K562 (cell line): Measurements from ENCODE around the gene ZNF429. TPM values are rescaled to one million over a fixed set of nuclear protein-coding genes. Genes with fewer than 3 reads are reported as not detected.
A peak's percentile ranks its signal among the peaks of the same experiment; 100 is the strongest.

Experiments
- ATAC-seq: fragments of 200-7000 bp; cut with Tn5 transposase; 3 replicates; pipeline ENCODE4 v1.9.1; 2020; ENCODE audit warnings: moderate library complexity
- BruUV-seq: library from RNA; stranded (reverse); fragments of 400-500 nt; replicated peaks from 2 replicates; lab custom pipeline; 2021; lab: Mats Ljungman, UMichigan
- CTCF ChIA-PET: fragments of 300-600 bp; formaldehyde crosslinking; extraction: SDS; loops from one replicate; lab custom pipeline; 2021; ENCODE audit warnings: low intra/inter-chr PET ratio; lab: Yijun Ruan, JAX
- POLR2A ChIA-PET: fragments of 300-600, 350-650 bp; sonication (Branson Sonifier 250); formaldehyde crosslinking; extraction: SDS; loops from one replicate; lab custom pipeline; 2021; ENCODE audit warnings: antibody characterized with exemption, inconsistent platforms; lab: Yijun Ruan, JAX
- DNase-seq, 4 experiments: peaks; one replicate each; pipeline versions ENCODE4 v3.0.0 to v3.0.0-alpha.2; 2011 to 2018; ENCODE audit warnings: low spot score in 3 of 4, mixed read lengths in 3 of 4; ENCODE audit errors: extremely low read depth in 1 of 4
- FAIRE-seq: peaks from 2 replicates; lab custom pipeline; 2011; peaks lifted over from hg19 to GRCh38; lab: Jason Lieb, UNC
- H2AFZ ChIP-seq: 2 replicates; pipeline ENCODE4 v1.6.0; 2011; ENCODE audit warnings: low read depth, low read length, control low read depth, inconsistent platforms
- H3K27ac ChIP-seq: fragments of 200-600 bp; 3 replicates; pipeline ENCODE4 v1.8.0; 2011; ENCODE audit warnings: low read depth, mild to moderate bottlenecking, control low read depth, inconsistent platforms, low read length, moderate library complexity, mixed read lengths; ENCODE audit errors: extremely low read depth
- H3K27me3 ChIP-seq, 2 experiments: fragments of 300-600 bp in 1 of 2; 2 replicates in 1 of 2; 3 replicates in 1 of 2; pipeline versions ENCODE4 v1.6.0 to v1.8.0; 2011; ENCODE audit warnings: inconsistent platforms in 2 of 2, low read length in 2 of 2, mild to moderate bottlenecking in 1 of 2, mixed read lengths in 1 of 2, moderate library complexity in 1 of 2; ENCODE audit not compliant: control insufficient read depth in 2 of 2, insufficient read depth in 2 of 2
- H3K36me3 ChIP-seq: fragments of 300-600 bp; 3 replicates; pipeline ENCODE4 v1.8.0; 2011; ENCODE audit warnings: mild to moderate bottlenecking, low read length, inconsistent platforms; ENCODE audit not compliant: control insufficient read depth, insufficient read depth
- H3K4me1 ChIP-seq, 2 experiments: fragments of 200-600 bp in 1 of 2; replicated peaks in 1 of 2; 2 replicates in 1 of 2; 3 replicates in 1 of 2; pipeline versions ENCODE4 v1.5.1 to v1.8.0; 2011; ENCODE audit warnings: inconsistent platforms in 2 of 2, low read length in 2 of 2, mild to moderate bottlenecking in 1 of 2, mixed read lengths in 1 of 2, moderate library complexity in 1 of 2; ENCODE audit not compliant: control insufficient read depth in 2 of 2, insufficient read depth in 2 of 2
- H3K4me2 ChIP-seq: 2 replicates; pipeline ENCODE4 v1.6.1; 2011; ENCODE audit warnings: low read length, control low read depth, inconsistent platforms, mixed read lengths; ENCODE audit not compliant: insufficient read depth
- H3K4me3 ChIP-seq: fragments of 200-600 bp; sonication (generic), shearing (Covaris generic); 2 replicates; pipeline ENCODE4 v1.5.1; 2016; ENCODE audit warnings: control low read depth, inconsistent platforms
- H3K79me2 ChIP-seq: fragments of 200-600 bp; 3 replicates; pipeline ENCODE4 v1.8.0; 2011; ENCODE audit warnings: low read length, inconsistent platforms; ENCODE audit not compliant: control insufficient read depth, insufficient read depth
- H3K9ac ChIP-seq, 2 experiments: 2 replicates each; pipeline versions ENCODE4 v1.6.0 to v1.6.1; 2011; ENCODE audit warnings: low read depth in 2 of 2, low read length in 2 of 2, control low read depth in 1 of 2, inconsistent platforms in 1 of 2, mild to moderate bottlenecking in 1 of 2, mixed read lengths in 1 of 2; ENCODE audit not compliant: insufficient read depth in 1 of 2
- H3K9me1 ChIP-seq: one replicate; pipeline ENCODE4 v1.6.0; 2011; ENCODE audit warnings: inconsistent platforms, mild to moderate bottlenecking, low read length, moderate library complexity; ENCODE audit not compliant: control insufficient read depth, insufficient read depth
- H3K9me3 ChIP-seq: replicated peaks from 2 replicates; pipeline ENCODE4 v1.5.1; 2011; ENCODE audit warnings: low read depth, low read length, inconsistent platforms; ENCODE audit not compliant: control insufficient read depth, insufficient read depth
- H4K20me1 ChIP-seq: replicated peaks from 2 replicates; pipeline ENCODE4 v1.6.1; 2011; ENCODE audit warnings: low read length, inconsistent platforms, mixed read lengths; ENCODE audit not compliant: control insufficient read depth, insufficient read depth
- BHLHE40 ChIP-seq: IDR thresholded peaks from 2 replicates; pipeline ENCODE4 v1.6.1; 2011; ENCODE audit warnings: low read length, improper control_type of control experiment
- FOSL1 ChIP-seq: fragments of 200-800 bp; sonication (Bioruptor generic); conservative IDR thresholded peaks from 2 replicates; pipeline ENCODE4 v1.6.1; 2016; ENCODE audit warnings: missing genetic modification characterization, missing compliant biosample characterization
- ZBTB1 ChIP-seq: sonication (generic); formaldehyde crosslinking; IDR thresholded peaks from 2 replicates; pipeline ENCODE4 v1.8.1; 2023; ENCODE audit warnings: missing genetic modification reagents, low read depth, mild to moderate bottlenecking, borderline replicate concordance
- ZZZ3 ChIP-seq: fragments of 450-650 bp; IDR thresholded peaks from 2 replicates; pipeline ENCODE4 v1.6.1; 2016; ENCODE audit warnings: antibody characterized with exemption, mild to moderate bottlenecking, moderate library complexity
- WGBS: fragments of 100-300 bp; shearing (Covaris generic); methylation state at CpG from one replicate; pipeline ENCODE4 v1.1.6; 2016; ENCODE audit warnings: low coverage, mixed read lengths; ENCODE audit not compliant: insufficient coverage; ENCODE audit errors: missing lambda C conversion rate; 5-methylcytosine and 5-hydroxymethylcytosine counted together
- in situ Hi-C: fragments of 300-500 bp; cut with MboI; formaldehyde crosslinking; loops from 4 replicates; pipeline ENCODE4 v1.15.0; 2018; ENCODE audit warnings: inconsistent platforms, mixed read lengths
- intact Hi-C: fragments of 100-400 bp; cut with micrococcal nuclease; formaldehyde crosslinking; loops from 2 replicates; pipeline ENCODE4 v1.14.2; 2022
- polyA plus RNA-seq, 8 experiments: library from polyadenylated mRNA; depleted of rRNA in 4 of 8; stranded (reverse) in 5 of 8; unstranded in 3 of 8; fragments of >200 nt; fragmentation: Nextera tagmentation in 2 of 8; fragmentation: Illumina TruSeq in 1 of 8; extraction: Ambion mirVana in 2 of 8; extraction: Trizol in 1 of 8; gene quantifications; 2 replicates each; pipeline versions ENCODE4 v1.2.1 to v1.2.3, GENCODE V29; 2011 to 2014; ENCODE audit warnings: inconsistent platforms in 1 of 8, missing spikeins in 1 of 8
- total RNA-seq, 7 experiments: library from RNA; depleted of rRNA in 6 of 7; stranded (reverse); fragments of >200 nt in 6 of 7; fragmentation: Illumina TruSeq in 2 of 7; extraction: Trizol in 2 of 7; gene quantifications; 2 replicates each; pipeline versions ENCODE4 v1.2.1 to v1.2.3, GENCODE V29; 2011 to 2021; ENCODE audit warnings: low replicate concordance in 1 of 7
- TF ChIP-seq, protein P1 (sequence below): sonication (generic); formaldehyde crosslinking; IDR thresholded peaks from 2 replicates; pipeline ENCODE4 v1.8.0; 2022; ENCODE audit warnings: missing genetic modification reagents, mild to moderate bottlenecking, moderate library complexity, borderline replicate concordance
- TF ChIP-seq, protein P2 (sequence below): fragments of 450-650 bp; formaldehyde crosslinking; IDR thresholded peaks from 2 replicates; pipeline ENCODE4 v1.4.0; 2020; ENCODE audit warnings: mild to moderate bottlenecking, mixed read lengths

Gene ZNF429
- total and polyA plus RNA-seq, 9 of the 15 experiments (the other 6 are each of a cell fraction or from before 2014, with no cell fraction given) = 11.4 to 24.5 (median 16.3) TPM

DNA sequence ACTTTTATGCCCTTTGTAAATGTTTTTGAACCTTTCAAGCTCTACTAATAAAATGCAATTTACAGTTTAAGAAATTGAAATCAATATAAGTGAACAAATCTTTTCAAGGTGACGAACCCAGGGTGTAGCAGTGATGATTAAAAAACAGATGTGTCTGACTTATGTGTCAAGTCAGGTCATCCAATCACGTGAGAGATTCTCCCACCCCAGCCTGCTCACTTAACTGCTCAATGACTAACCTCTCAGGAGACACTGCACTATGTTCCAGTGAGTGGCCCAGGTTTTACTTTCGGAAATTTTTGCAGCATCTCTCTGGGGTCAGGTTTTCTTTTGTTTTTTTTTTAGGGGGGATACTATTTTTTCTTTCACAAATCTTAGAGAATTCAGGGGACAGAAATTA is 60.7 kb downstream of the ZNF429 start:
- no peaks in the 10 kb centered on the region for H3K27me3 ChIP-seq
- POLR2A ChIA-PET = no interaction called here
- in situ Hi-C loops = no loop called here
- WGBS = 38% methylated on average over 3 of the region's 3 CpGs
- H3K79me2 ChIP-seq = no peaks in the 10 kb centered on the region
- no peak overlapping the region for H3K9ac ChIP-seq
- CTCF ChIA-PET = no interaction called here
- DNase-seq (peak in 1 of 4 experiments; percentile 12), ATAC-seq (peak; percentile 78), FAIRE-seq (no peak)
- no peaks in the 10 kb centered on the region for H4K20me1 ChIP-seq
- no peak overlapping the region for H2AFZ ChIP-seq
- no peaks in the 10 kb centered on the region for H3K9me1 ChIP-seq
- no peak overlapping the region for H3K4me2 ChIP-seq
- no peak for TF ChIP-seq ZBTB1 (CRISPR knock-in tag)
- TF ChIP-seq, protein P1, sequence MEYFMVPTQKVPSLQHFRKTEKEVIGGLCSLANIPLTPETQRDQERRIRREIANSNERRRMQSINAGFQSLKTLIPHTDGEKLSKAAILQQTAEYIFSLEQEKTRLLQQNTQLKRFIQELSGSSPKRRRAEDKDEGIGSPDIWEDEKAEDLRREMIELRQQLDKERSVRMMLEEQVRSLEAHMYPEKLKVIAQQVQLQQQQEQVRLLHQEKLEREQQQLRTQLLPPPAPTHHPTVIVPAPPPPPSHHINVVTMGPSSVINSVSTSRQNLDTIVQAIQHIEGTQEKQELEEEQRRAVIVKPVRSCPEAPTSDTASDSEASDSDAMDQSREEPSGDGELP = no peak
- 0 out of 2 replicates have a peak, but pooled peaks have one; percentile 23 for TF ChIP-seq FOSL1 (tag)
- TF ChIP-seq BHLHE40 = peak; percentile 58; the same call in 1 of the 2 replicates
- no peak for TF ChIP-seq ZZZ3
- TF ChIP-seq, protein P2, sequence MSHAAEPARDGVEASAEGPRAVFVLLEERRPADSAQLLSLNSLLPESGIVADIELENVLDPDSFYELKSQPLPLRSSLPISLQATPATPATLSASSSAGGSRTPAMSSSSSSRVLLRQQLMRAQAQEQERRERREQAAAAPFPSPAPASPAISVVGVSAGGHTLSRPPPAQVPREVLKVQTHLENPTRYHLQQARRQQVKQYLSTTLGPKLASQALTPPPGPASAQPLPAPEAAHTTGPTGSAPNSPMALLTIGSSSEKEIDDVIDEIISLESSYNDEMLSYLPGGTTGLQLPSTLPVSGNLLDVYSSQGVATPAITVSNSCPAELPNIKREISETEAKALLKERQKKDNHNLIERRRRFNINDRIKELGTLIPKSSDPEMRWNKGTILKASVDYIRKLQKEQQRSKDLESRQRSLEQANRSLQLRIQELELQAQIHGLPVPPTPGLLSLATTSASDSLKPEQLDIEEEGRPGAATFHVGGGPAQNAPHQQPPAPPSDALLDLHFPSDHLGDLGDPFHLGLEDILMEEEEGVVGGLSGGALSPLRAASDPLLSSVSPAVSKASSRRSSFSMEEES (CRISPR knock-in tag) = peak; percentile 32
- intact Hi-C loops = no loop called here
- no peak overlapping the region for H3K27ac ChIP-seq
- H3K9me3 ChIP-seq = peaks cover 5% of the 10 kb centered on the region
- no peaks in the 10 kb centered on the region for H3K4me1 ChIP-seq
- BruUV-seq = no TSS peak
- H3K4me3 ChIP-seq = no peak overlapping the region
- H3K36me3 ChIP-seq = no peaks in the 10 kb centered on the region
